ENCODE results near the gene KCNH4.

DNA sequence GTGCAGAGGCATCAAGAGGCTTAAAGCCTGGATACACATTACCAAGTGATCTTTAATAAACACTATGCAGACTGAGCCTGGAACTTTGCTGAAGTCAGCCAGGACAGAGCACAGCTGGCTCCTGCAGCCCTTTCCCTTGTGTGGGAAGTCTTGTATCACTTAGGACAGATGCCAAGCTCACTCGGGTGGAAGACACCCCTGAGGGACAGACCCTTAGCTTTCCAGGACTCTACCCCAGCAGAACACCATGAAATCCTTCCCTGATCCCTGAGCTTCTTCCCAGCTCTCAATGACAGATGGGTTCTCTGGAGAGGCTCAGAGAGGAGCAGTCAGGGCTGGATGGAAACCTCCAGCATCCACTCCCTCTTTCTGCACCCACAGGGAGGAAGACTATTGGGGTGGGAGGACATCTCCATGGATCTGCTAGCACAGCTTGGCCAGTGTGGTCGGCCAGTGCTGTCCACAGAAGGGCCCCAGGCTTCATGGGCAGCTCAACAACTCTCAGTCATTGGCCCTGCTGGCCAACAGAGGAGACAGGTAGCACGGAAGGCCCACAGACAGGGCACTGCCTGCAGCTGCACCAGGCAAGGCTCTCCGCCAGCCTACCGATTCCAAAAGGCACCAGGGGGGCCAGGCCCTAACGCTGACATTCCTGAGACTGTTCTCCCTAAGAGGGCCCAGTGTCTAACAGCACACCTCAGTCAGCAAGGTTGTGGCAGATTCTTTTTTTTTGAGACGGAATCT is 42.0 kb downstream of the KCNH4 start:
- TF ChIP-seq, protein P1, sequence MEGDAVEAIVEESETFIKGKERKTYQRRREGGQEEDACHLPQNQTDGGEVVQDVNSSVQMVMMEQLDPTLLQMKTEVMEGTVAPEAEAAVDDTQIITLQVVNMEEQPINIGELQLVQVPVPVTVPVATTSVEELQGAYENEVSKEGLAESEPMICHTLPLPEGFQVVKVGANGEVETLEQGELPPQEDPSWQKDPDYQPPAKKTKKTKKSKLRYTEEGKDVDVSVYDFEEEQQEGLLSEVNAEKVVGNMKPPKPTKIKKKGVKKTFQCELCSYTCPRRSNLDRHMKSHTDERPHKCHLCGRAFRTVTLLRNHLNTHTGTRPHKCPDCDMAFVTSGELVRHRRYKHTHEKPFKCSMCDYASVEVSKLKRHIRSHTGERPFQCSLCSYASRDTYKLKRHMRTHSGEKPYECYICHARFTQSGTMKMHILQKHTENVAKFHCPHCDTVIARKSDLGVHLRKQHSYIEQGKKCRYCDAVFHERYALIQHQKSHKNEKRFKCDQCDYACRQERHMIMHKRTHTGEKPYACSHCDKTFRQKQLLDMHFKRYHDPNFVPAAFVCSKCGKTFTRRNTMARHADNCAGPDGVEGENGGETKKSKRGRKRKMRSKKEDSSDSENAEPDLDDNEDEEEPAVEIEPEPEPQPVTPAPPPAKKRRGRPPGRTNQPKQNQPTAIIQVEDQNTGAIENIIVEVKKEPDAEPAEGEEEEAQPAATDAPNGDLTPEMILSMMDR (conservative IDR thresholded peaks at IDR 0.05 in 1 of 2, IDR thresholded peaks at IDR 0.05 in 1 of 2; ENCODE audit: extremely low read depth in 1 of 2, insufficient read depth in 1 of 2, low read depth in 1 of 2, low read length in 2 of 2) = no peak
- no peak for TF ChIP-seq EZH2 (IDR thresholded peaks at IDR 0.05; ENCODE audit: borderline replicate concordance, low read length)
